ENCODE data around the gene ARFGAP1.

ARFGAP1 gene

GRCh38 chr20:63322146-63322932, 49.7 kb downstream of the ARFGAP1 start:
- ATAC-seq: no peak
- TF ChIP-seq ZFP30 (CRISPR knock-in tag; IDR thresholded peaks at IDR 0.05) (no peak), ZNF8 (CRISPR knock-in tag; IDR thresholded peaks at IDR 0.05) (no peak), TSHZ2 (CRISPR knock-in tag; IDR thresholded peaks at IDR 0.05) (no peak), GLIS3 (CRISPR knock-in tag; IDR thresholded peaks at IDR 0.05) (no peak), ZFP3 (CRISPR knock-in tag; IDR thresholded peaks at IDR 0.05) (no peak), TOX (CRISPR knock-in tag; IDR thresholded peaks at IDR 0.05; ENCODE audit: borderline replicate concordance) (no peak), ZNF565 (CRISPR knock-in tag; conservative IDR thresholded peaks at IDR 0.05; ENCODE audit: low read depth) (no peak), PPARA (CRISPR knock-in tag; IDR thresholded peaks at IDR 0.05; ENCODE audit: borderline replicate concordance) (no peak), ISL1 (CRISPR knock-in tag; IDR thresholded peaks at IDR 0.05) (no peak), SNAI2 (CRISPR knock-in tag; IDR thresholded peaks at IDR 0.05) (no peak), CSRNP3 (CRISPR knock-in tag; IDR thresholded peaks at IDR 0.05) (no peak), ZNF70 (CRISPR knock-in tag; IDR thresholded peaks at IDR 0.05) (no peak), ARNTL (CRISPR knock-in tag; IDR thresholded peaks at IDR 0.05; ENCODE audit: borderline replicate concordance, low read depth) (no peak), OSR1 (CRISPR knock-in tag; IDR thresholded peaks at IDR 0.05) (no peak), POU6F1 (CRISPR knock-in tag; IDR thresholded peaks at IDR 0.05; ENCODE audit: borderline replicate concordance, low read depth) (no peak), BACH2 (CRISPR knock-in tag; IDR thresholded peaks at IDR 0.05; ENCODE audit: borderline replicate concordance) (no peak), CSDC2 (CRISPR knock-in tag; IDR thresholded peaks at IDR 0.05) (no peak), ESRRG (CRISPR knock-in tag; IDR thresholded peaks at IDR 0.05) (no peak)

- TF ChIP-seq TOX (CRISPR knock-in tag; IDR thresholded peaks at IDR 0.05; ENCODE audit: borderline replicate concordance) (no peak), CSDC2 (CRISPR knock-in tag; IDR thresholded peaks at IDR 0.05) (no peak), RARB (CRISPR knock-in tag; IDR thresholded peaks at IDR 0.05) (no peak), ZNF70 (CRISPR knock-in tag; IDR thresholded peaks at IDR 0.05) (no peak), PATZ1 (CRISPR knock-in tag; IDR thresholded peaks at IDR 0.05; ENCODE audit: borderline replicate concordance) (no peak), TSHZ2 (CRISPR knock-in tag; IDR thresholded peaks at IDR 0.05) (no peak), CREB5 (CRISPR knock-in tag; IDR thresholded peaks at IDR 0.05; ENCODE audit: low read depth) (no peak), ESRRG (CRISPR knock-in tag; IDR thresholded peaks at IDR 0.05) (no peak), ZFP30 (CRISPR knock-in tag; IDR thresholded peaks at IDR 0.05) (no peak), SNAI2 (CRISPR knock-in tag; IDR thresholded peaks at IDR 0.05) (no peak), POU6F1 (CRISPR knock-in tag; IDR thresholded peaks at IDR 0.05; ENCODE audit: borderline replicate concordance, low read depth) (no peak), PPARA (CRISPR knock-in tag; IDR thresholded peaks at IDR 0.05; ENCODE audit: borderline replicate concordance) (no peak), ISL1 (CRISPR knock-in tag; IDR thresholded peaks at IDR 0.05) (no peak), ZNF8 (CRISPR knock-in tag; IDR thresholded peaks at IDR 0.05) (no peak), ZC3H10 (CRISPR knock-in tag; IDR thresholded peaks at IDR 0.05) (no peak)
- ATAC-seq: no peak
Observed at GRCh38 chr20:63322933-63323273, 50.3 kb downstream of the ARFGAP1 start.
